ENCODE data around the gene BCAP31.
"Not testable (repeated sequence)": the region's sequence is repeated elsewhere in the genome, so short reads cannot be mapped to it uniquely, and the experiment has no call there.

DNA sequence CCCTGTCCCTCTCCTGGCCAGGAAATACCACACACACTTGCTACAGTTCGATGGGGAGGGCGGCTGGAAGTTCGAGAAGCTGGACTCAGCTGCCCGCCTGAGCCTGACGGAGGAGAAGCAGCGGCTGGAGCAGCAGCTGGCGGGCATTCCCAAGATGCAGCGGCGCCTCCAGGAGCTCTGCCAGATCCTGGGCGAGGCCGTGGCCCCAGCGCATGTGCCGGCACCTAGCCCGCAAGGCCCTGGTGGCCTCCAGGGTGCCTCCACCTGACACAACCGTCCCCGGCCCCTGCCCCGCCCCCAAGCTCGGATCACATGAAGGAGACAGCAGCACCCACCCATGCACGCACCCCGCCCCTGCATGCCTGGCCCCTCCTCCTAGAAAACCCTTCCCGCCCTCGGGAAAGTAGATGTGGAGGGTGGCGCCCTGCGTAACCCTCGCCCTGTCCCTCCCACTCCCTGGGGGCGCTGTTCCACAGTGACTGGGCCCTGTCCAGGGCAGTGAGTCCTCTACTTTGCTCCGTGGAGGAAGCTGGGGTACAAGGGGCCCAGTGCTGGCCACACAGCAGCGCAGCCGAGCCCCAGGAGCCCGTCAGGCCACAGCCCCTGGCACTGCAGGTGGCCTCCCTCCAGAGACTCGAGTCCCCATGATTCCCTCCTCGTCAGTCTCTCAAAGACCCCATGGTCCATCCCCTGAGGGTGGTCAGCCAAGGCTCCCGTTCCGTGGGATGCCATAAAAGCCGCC is 19.5 kb upstream of the BCAP31 start:
- not testable (repeated sequence) for TF ChIP-seq POLR2A (IDR thresholded peaks at IDR 0.05; ENCODE audit: low read depth, low read length); POLR2AphosphoS5 (IDR thresholded peaks at IDR 0.05; ENCODE audit: low read depth, low read length); TAF1 (IDR thresholded peaks at IDR 0.05; ENCODE audit: borderline replicate concordance, low read depth, low read length)
